CD4-positive, alpha-beta T cell treated with Interleukin-12 subunit alpha and Interleukin-12 subunit beta, for 1 hour (primary cell): ENCODE data around the gene MEA1.
"Not testable (repeated sequence)": the region's sequence is repeated elsewhere in the genome, so short reads cannot be mapped to it uniquely, and the experiment has no call there.

Source experiments
- DNase-seq: peaks from one replicate; pipeline ENCODE4 v3.0.0-alpha.2; 2020

MEA1 gene

GRCh38 chr6:43013843-43014433 lies at the start of gene MEA1, which contains the start of gene KLHDC3:
Gene MEA1, minus strand, starts transcription at chr6:43013946. Its CDS starts 133 bp downstream, at chr6:43013813.
Gene KLHDC3, plus strand, starts transcription at chr6:43014249. Its CDS starts 2,944 bp downstream, at chr6:43017193.
- DNase-seq = peak; percentile 100

GRCh38 chr6:43062818-43063217 lies 49.1 kb upstream of the MEA1 start:
- no peak for DNase-seq

GRCh38 chr6:43061861-43062260 lies 48.1 kb upstream of the MEA1 start:
- DNase-seq = no peak

- no peak for DNase-seq
Measured at GRCh38 chr6:43060755-43061633, 47.2 kb upstream of the MEA1 start.

- no peak for DNase-seq
Measured at GRCh38 chr6:43060034-43060754, 46.4 kb upstream of the MEA1 start.

GRCh38 chr6:43059168-43060033 lies 45.7 kb upstream of the MEA1 start, which contains the start of the genes KLC4 and MRPL2:
Gene KLC4, plus strand, starts transcription at chr6:43059631. Its CDS starts 1,705 bp downstream, at chr6:43061336.
Gene MRPL2, minus strand, starts transcription at chr6:43059434. Its CDS starts 53 bp downstream, at chr6:43059381.
- DNase-seq = peak; percentile 98

- no peak for DNase-seq
Measured at GRCh38 chr6:43058531-43058930, 44.8 kb upstream of the MEA1 start.

- DNase-seq = no peak
Measured at GRCh38 chr6:43055966-43056365, 42.2 kb upstream of the MEA1 start.

GRCh38 chr6:43054206-43054943 lies 40.6 kb upstream of the MEA1 start:
- DNase-seq = no peak

GRCh38 chr6:43053545-43054205 lies 39.9 kb upstream of the MEA1 start, which contains the start of gene CUL7:
Gene CUL7, minus strand, starts transcription at chr6:43053851. Its CDS starts 1,063 bp downstream, at chr6:43052788.
- peak; percentile 92 for DNase-seq

- DNase-seq = no peak
Measured at GRCh38 chr6:43052842-43053544, 39.2 kb upstream of the MEA1 start.

- no peak for DNase-seq
Measured at GRCh38 chr6:43052225-43052841, 38.6 kb upstream of the MEA1 start.

- DNase-seq = no peak
Measured at GRCh38 chr6:43050981-43051380, 37.2 kb upstream of the MEA1 start.

GRCh38 chr6:43047998-43048397 lies 34.3 kb upstream of the MEA1 start:
- DNase-seq = no peak

- no peak for DNase-seq
Measured at GRCh38 chr6:43045371-43045930, 31.7 kb upstream of the MEA1 start.

- no peak for DNase-seq
Measured at GRCh38 chr6:43043310-43043709, 29.6 kb upstream of the MEA1 start.

- DNase-seq = not testable (repeated sequence)
Measured at GRCh38 chr6:43041475-43041874, 27.7 kb upstream of the MEA1 start.

- DNase-seq = no peak
Measured at GRCh38 chr6:43040542-43041257, 27.0 kb upstream of the MEA1 start.

- no peak for DNase-seq
Measured at GRCh38 chr6:43038727-43039126, 25.0 kb upstream of the MEA1 start.
